Measurements from ENCODE around the gene PABPC1L. TPM values are rescaled to one million over a fixed set of nuclear protein-coding genes. Genes with fewer than 3 reads are reported as not detected.

The PABPC1L gene
- total RNA-seq, 1 donor from 2014 or later: 61.1 TPM

GRCh38 chr20:44961870-44962267 is 52.0 kb downstream of the PABPC1L start:
- peaks cover 63% of the 10 kb centered on the region for H3K4me1 Mint-ChIP-seq
- no peak for DNase-seq
- H3K9me3 Mint-ChIP-seq: no peaks in the 10 kb centered on the region
- intact Hi-C loops (cut with micrococcal nuclease): loop anchor here (2.0 kb wide), 1 partner anchor 71 kb away; no protein-coding TSS in a partner anchor
- no peak for ATAC-seq (ENCODE audit: low read depth)
- H3K4me3 Mint-ChIP-seq: no peak overlapping the region
- ChIA-PET CTCF (interaction anchor here (1.1 kb wide), 1 partner anchor 49 kb away, joined by 3 read pairs; no protein-coding TSS in a partner anchor), POLR2A (interaction anchor here (0.7 to 3.2 kb wide), 3 partner anchors 13 to 290 kb away, joined by 6 to 28 read pairs (median 9); no protein-coding TSS in a partner anchor)
- H3K27ac Mint-ChIP-seq: peak overlapping the region; percentile 41
- no peaks in the 10 kb centered on the region for H3K27me3 Mint-ChIP-seq
- peaks cover 31% of the 10 kb centered on the region for H3K36me3 Mint-ChIP-seq (ENCODE audit: low read depth)
- TF ChIP-seq CTCF (IDR thresholded peaks at IDR 0.05): no peak

- DNase-seq (no peak), ATAC-seq (ENCODE audit: low read depth) (no peak)
- Mint-ChIP-seq H3K36me3 (ENCODE audit: low read depth) (peaks cover 31% of the 10 kb centered on the region), H3K4me1 (peaks cover 62% of the 10 kb centered on the region), H3K27ac (no peak overlapping the region), H3K9me3 (no peaks in the 10 kb centered on the region), H3K27me3 (no peaks in the 10 kb centered on the region), H3K4me3 (no peak overlapping the region)
- no peak for TF ChIP-seq CTCF (IDR thresholded peaks at IDR 0.05)
- POLR2A ChIA-PET: interaction anchor here (0.5 to 10.3 kb wide), 4 partner anchors 16 to 1295 kb away, joined by 3 to 153 read pairs (median 6); no protein-coding TSS in a partner anchor
- CTCF ChIA-PET: no interaction called here
- intact Hi-C loops (cut with micrococcal nuclease): no loop called here
Observed at GRCh38 chr20:44962483-44962882, 52.6 kb downstream of the PABPC1L start.

- no peak for TF ChIP-seq CTCF (IDR thresholded peaks at IDR 0.05)
- ChIA-PET CTCF (no interaction called here), POLR2A (interaction anchor here (10.3 kb wide), 1 partner anchor 15 kb away, joined by 153 read pairs; no protein-coding TSS in a partner anchor)
- DNase-seq (no peak), ATAC-seq (ENCODE audit: low read depth) (no peak)
- Mint-ChIP-seq H3K27ac (peak overlapping the region; percentile 73), H3K4me3 (no peak overlapping the region), H3K27me3 (no peaks in the 10 kb centered on the region), H3K9me3 (no peaks in the 10 kb centered on the region), H3K36me3 (ENCODE audit: low read depth) (peaks cover 33% of the 10 kb centered on the region), H3K4me1 (peaks cover 62% of the 10 kb centered on the region)
- intact Hi-C loops (cut with micrococcal nuclease): no loop called here
Observed at GRCh38 chr20:44963325-44964215, 53.7 kb downstream of the PABPC1L start.

GRCh38 chr20:44965651-44966029 is 55.8 kb downstream of the PABPC1L start:
- Mint-ChIP-seq H3K4me1 (peaks cover 63% of the 10 kb centered on the region), H3K9me3 (no peaks in the 10 kb centered on the region), H3K4me3 (peak overlapping the region; percentile 99), H3K36me3 (ENCODE audit: low read depth) (peaks cover 36% of the 10 kb centered on the region), H3K27ac (peak overlapping the region; percentile 97), H3K27me3 (no peaks in the 10 kb centered on the region)
- no peak for ATAC-seq (ENCODE audit: low read depth)
- ChIA-PET CTCF (interaction anchor here (1.1 to 3.5 kb wide), 2 partner anchors 13 to 32 kb away, joined by 3 to 20 read pairs; no protein-coding TSS in a partner anchor), POLR2A (interaction anchor here (0.6 to 10.3 kb wide), 4 partner anchors 13 to 852 kb away, joined by 3 to 153 read pairs (median 10); no protein-coding TSS in a partner anchor)
- DNase-seq: no peak
- no peak for TF ChIP-seq CTCF (IDR thresholded peaks at IDR 0.05)
- intact Hi-C loops (cut with micrococcal nuclease): loop anchor here (1.0 to 5.0 kb wide), 9 partner anchors 14 to 755 kb away; partner anchors contain the start of genes OSER1, PABPC1L and PIGT

Data from activated B cell treated with CpG ODN at 0.5 μM for 24 hours (primary cell).